Loucy (cell line): ENCODE data around the gene CHURC1.

ENCODE experiments used
- H2AFZ ChIP-seq: fragments of 200-600 bp; sonication (generic); 2 replicates; pipeline ENCODE4 v1.6.0; 2016; ENCODE audit warnings: antibody characterized with exemption, mild to moderate bottlenecking, low read length, moderate library complexity
- H3F3A ChIP-seq: fragments of 200-600 bp; 2 replicates; pipeline ENCODE4 v1.6.0; 2016; ENCODE audit warnings: antibody characterized with exemption, low read depth, mild to moderate bottlenecking
- H3K27me3 ChIP-seq: fragments of 200-600 bp; sonication (generic); 2 replicates; pipeline ENCODE4 v1.6.1; 2014; ENCODE audit warnings: low read length, mild to moderate bottlenecking; ENCODE audit not compliant: insufficient read depth, poor library complexity, severe bottlenecking
- H3K36me3 ChIP-seq: fragments of 200-600 bp; sonication (generic); 2 replicates; pipeline ENCODE4 v1.6.1; 2016; ENCODE audit warnings: low read length; ENCODE audit not compliant: insufficient read depth
- H3K4me1 ChIP-seq: fragments of 200-600 bp; sonication (generic); 2 replicates; pipeline ENCODE4 v1.5.1; 2014; ENCODE audit warnings: low read length, mild to moderate bottlenecking; ENCODE audit not compliant: insufficient read depth, poor library complexity, severe bottlenecking
- H3K4me2 ChIP-seq: fragments of 200-600 bp; sonication (generic); 2 replicates; pipeline ENCODE4 v1.6.0; 2014; ENCODE audit warnings: antibody characterized with exemption, low read length, low read depth, mild to moderate bottlenecking; ENCODE audit not compliant: poor library complexity, severe bottlenecking
- H3K4me3 ChIP-seq: fragments of 200-600 bp; sonication (generic); 2 replicates; pipeline ENCODE4 v1.5.1; 2014; ENCODE audit warnings: low read length, mild to moderate bottlenecking, mixed read lengths; ENCODE audit not compliant: poor library complexity, severe bottlenecking
- H3K79me2 ChIP-seq: fragments of 200-600 bp; sonication (generic); 2 replicates; pipeline ENCODE4 v1.6.1; 2014; ENCODE audit warnings: low read length; ENCODE audit not compliant: insufficient read depth
- H3K9ac ChIP-seq: fragments of 200-600 bp; sonication (generic); 2 replicates; pipeline ENCODE4 v1.6.0; 2014; ENCODE audit warnings: mild to moderate bottlenecking, low read depth, low read length, moderate library complexity; ENCODE audit not compliant: poor library complexity, severe bottlenecking
- H3K9me2 ChIP-seq: fragments of 200-600 bp; sonication (generic); replicated peaks from 2 replicates; pipeline ENCODE4 v1.6.1; 2016; ENCODE audit warnings: low read depth, low read length, mixed read lengths
- H3K9me3 ChIP-seq: fragments of 200-600 bp; sonication (generic); 2 replicates; pipeline ENCODE4 v1.6.1; 2014; ENCODE audit warnings: mild to moderate bottlenecking, antibody characterized with exemption, low read length, low read depth; ENCODE audit not compliant: insufficient read depth
- H4K20me1 ChIP-seq: fragments of 200-600 bp; sonication (generic); 2 replicates; pipeline ENCODE4 v1.6.0; 2014; ENCODE audit warnings: antibody characterized with exemption, low read length, mild to moderate bottlenecking; ENCODE audit not compliant: insufficient read depth, poor library complexity, severe bottlenecking
- CTCF ChIP-seq: fragments of 200-600 bp; sonication (generic); conservative IDR thresholded peaks from 2 replicates; pipeline ENCODE4 v1.5.1; 2014; ENCODE audit warnings: mild to moderate bottlenecking, antibody characterized with exemption, low read length
- EZH2phosphoT487 ChIP-seq: fragments of 200-600 bp; IDR thresholded peaks from 2 replicates; pipeline ENCODE4 v1.6.1; 2018; ENCODE audit warnings: antibody characterized with exemption, mild to moderate bottlenecking, moderate library complexity, borderline replicate concordance

Gene CHURC1

GRCh38 chr14:64927031-64927430 is 12.8 kb downstream of the CHURC1 start:
- H2AFZ ChIP-seq = no peak overlapping the region
- peaks cover 8% of the 10 kb centered on the region; the same call in 1 of the 2 replicates for H3K36me3 ChIP-seq
- no peaks in the 10 kb centered on the region for H3K9me2 ChIP-seq
- H3K9ac ChIP-seq = peak overlapping the region; percentile 37
- H3K79me2 ChIP-seq = peaks cover 13% of the 10 kb centered on the region; the same call in 1 of the 2 replicates
- TF ChIP-seq EZH2phosphoT487 (no peak), CTCF (no peak)
- no peaks in the 10 kb centered on the region for H4K20me1 ChIP-seq
- H3K9me3 ChIP-seq = no peaks in the 10 kb centered on the region
- H3F3A ChIP-seq = peaks cover 15% of the 10 kb centered on the region
- peaks cover 45% of the 10 kb centered on the region for H3K4me1 ChIP-seq
- peak overlapping the region; percentile 71 for H3K4me2 ChIP-seq
- H3K4me3 ChIP-seq = peak overlapping the region; percentile 28
- H3K27me3 ChIP-seq = no peaks in the 10 kb centered on the region

GRCh38 chr14:64928239-64929013 is 14.2 kb downstream of the CHURC1 start:
- H3K9me2 ChIP-seq = no peaks in the 10 kb centered on the region
- peaks cover 13% of the 10 kb centered on the region; the same call in 1 of the 2 replicates for H3K79me2 ChIP-seq
- peaks cover 15% of the 10 kb centered on the region for H3F3A ChIP-seq
- H3K9ac ChIP-seq = peak overlapping the region; percentile 64
- peak overlapping the region; percentile 39; the same call in 1 of the 2 replicates for H2AFZ ChIP-seq
- peak overlapping the region; percentile 58 for H3K4me3 ChIP-seq
- H4K20me1 ChIP-seq = no peaks in the 10 kb centered on the region
- no peaks in the 10 kb centered on the region for H3K9me3 ChIP-seq
- peaks cover 22% of the 10 kb centered on the region; the same call in 1 of the 2 replicates for H3K36me3 ChIP-seq
- H3K4me2 ChIP-seq = peak overlapping the region; percentile 71
- H3K4me1 ChIP-seq = peaks cover 45% of the 10 kb centered on the region
- TF ChIP-seq CTCF (no peak), EZH2phosphoT487 (no peak)
- H3K27me3 ChIP-seq = no peaks in the 10 kb centered on the region

- Histone ChIP-seq H3K36me3 (peaks cover 26% of the 10 kb centered on the region; the same call in 1 of the 2 replicates), H3F3A (peaks cover 15% of the 10 kb centered on the region), H3K4me3 (peak overlapping the region; percentile 58), H4K20me1 (no peaks in the 10 kb centered on the region), H3K4me1 (peaks cover 45% of the 10 kb centered on the region), H3K4me2 (peak overlapping the region; percentile 71), H3K27me3 (no peaks in the 10 kb centered on the region), H2AFZ (peak overlapping the region; percentile 39; the same call in 1 of the 2 replicates), H3K9ac (peak overlapping the region; percentile 64), H3K79me2 (peaks cover 13% of the 10 kb centered on the region; the same call in 1 of the 2 replicates), H3K9me2 (no peaks in the 10 kb centered on the region), H3K9me3 (no peaks in the 10 kb centered on the region)
- TF ChIP-seq CTCF (no peak), EZH2phosphoT487 (no peak)
These were observed 14.7 kb downstream of the CHURC1 start for GRCh38 chr14:64929014-64929359.
